ENCODE measurements around the gene STIM2. TPM values are rescaled to one million over a fixed set of nuclear protein-coding genes. Genes with fewer than 3 reads are reported as not detected.

STIM2 gene
- total and polyA plus RNA-seq, 10 of the 15 experiments (the other 5 are each of a cell fraction or from before 2014, with no cell fraction given): 4.7 to 41.5 (median 16.9) TPM

DNA sequence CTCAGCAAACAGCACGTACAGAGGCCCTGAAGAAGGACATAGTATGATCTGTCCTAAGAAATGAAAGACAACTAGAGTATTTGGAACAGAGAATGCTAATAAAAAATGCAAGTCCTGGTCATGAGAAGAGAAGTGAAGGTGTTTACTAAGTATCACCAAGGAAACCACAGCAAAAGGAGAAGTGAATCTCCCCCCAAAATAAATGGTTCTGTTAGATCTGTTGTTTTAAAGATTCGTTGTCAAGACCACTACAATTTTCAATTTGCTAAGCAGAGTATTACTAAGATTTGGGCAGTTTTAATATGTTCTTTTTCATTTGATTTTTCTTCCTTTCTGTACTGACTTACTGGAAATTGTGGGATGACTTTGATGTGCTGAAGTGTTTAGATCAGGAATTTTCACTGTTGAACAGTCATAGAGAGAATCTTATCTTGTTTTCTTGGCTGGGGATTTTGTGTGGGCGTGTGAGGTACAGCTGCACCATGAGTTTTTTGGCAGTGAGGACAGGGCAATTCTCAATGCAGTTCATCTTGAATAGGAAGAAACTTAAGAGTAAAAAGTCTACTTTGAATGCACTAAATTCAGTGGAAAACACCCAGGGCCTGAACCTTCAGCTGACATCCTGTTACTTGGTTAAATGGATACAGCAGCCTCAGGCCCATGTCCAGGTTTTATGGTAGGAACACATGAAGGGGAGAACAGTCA is 132.2 kb downstream of the STIM2 start (continued):
- TF ChIP-seq MXI1 (IDR thresholded peaks at IDR 0.05; ENCODE audit: low read depth, low read length) (0 out of 2 replicates have a peak, but pooled peaks have one; percentile 11), GATAD2B (conservative IDR thresholded peaks at IDR 0.05; ENCODE audit: low read depth) (peak; percentile 86), NBN (IDR thresholded peaks at IDR 0.05) (peak; percentile 88), RAD51 (IDR thresholded peaks at IDR 0.05) (0 out of 2 replicates have a peak, but pooled peaks have one; percentile 17), PBX3 (IDR thresholded peaks at IDR 0.05; ENCODE audit: insufficient replicate concordance, low read depth, low read length) (no peak), MYB (IDR thresholded peaks at IDR 0.05; ENCODE audit: borderline replicate concordance, low read depth, low read length) (no peak), SP1 (IDR thresholded peaks at IDR 0.05; ENCODE audit: low read depth, low read length) (peak; percentile 5), EP300 (IDR thresholded peaks at IDR 0.05; ENCODE audit: borderline replicate concordance in 1 of 2, control insufficient read depth in 1 of 2, low read depth in 2 of 2, low read length in 2 of 2) (peak; percentile 78 to 84), MTA2 (IDR thresholded peaks at IDR 0.05; ENCODE audit: low read depth) (peak; percentile 86), IKZF1 (conservative IDR thresholded peaks at IDR 0.05) (peak; percentile 92), FOXK2 (IDR thresholded peaks at IDR 0.05) (no peak), IKZF2 (IDR thresholded peaks at IDR 0.05) (peak; percentile 96 to 97), BMI1 (IDR thresholded peaks at IDR 0.05; ENCODE audit: borderline replicate concordance) (peak; percentile 95), SUZ12 (IDR thresholded peaks at IDR 0.05; ENCODE audit: unreplicated experiment) (no peak), MEF2B (IDR thresholded peaks at IDR 0.05; ENCODE audit: partially characterized antibody, poor library complexity, severe bottlenecking) (peak; percentile 78), NR2F1 (conservative IDR thresholded peaks at IDR 0.05) (no peak), SMARCA5 (IDR thresholded peaks at IDR 0.05) (peak; percentile 26; the same call in 1 of the 2 replicates), CREM (IDR thresholded peaks at IDR 0.05; ENCODE audit: low read depth) (peak; percentile 38; the same call in 1 of the 2 replicates)
- TF ChIP-seq, protein P1, sequence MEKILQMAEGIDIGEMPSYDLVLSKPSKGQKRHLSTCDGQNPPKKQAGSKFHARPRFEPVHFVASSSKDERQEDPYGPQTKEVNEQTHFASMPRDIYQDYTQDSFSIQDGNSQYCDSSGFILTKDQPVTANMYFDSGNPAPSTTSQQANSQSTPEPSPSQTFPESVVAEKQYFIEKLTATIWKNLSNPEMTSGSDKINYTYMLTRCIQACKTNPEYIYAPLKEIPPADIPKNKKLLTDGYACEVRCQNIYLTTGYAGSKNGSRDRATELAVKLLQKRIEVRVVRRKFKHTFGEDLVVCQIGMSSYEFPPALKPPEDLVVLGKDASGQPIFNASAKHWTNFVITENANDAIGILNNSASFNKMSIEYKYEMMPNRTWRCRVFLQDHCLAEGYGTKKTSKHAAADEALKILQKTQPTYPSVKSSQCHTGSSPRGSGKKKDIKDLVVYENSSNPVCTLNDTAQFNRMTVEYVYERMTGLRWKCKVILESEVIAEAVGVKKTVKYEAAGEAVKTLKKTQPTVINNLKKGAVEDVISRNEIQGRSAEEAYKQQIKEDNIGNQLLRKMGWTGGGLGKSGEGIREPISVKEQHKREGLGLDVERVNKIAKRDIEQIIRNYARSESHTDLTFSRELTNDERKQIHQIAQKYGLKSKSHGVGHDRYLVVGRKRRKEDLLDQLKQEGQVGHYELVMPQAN (conservative IDR thresholded peaks at IDR 0.05): peak; percentile 66

Measured in GM12878 (cell line).